CD4-positive, alpha-beta memory T cell (primary cell): ENCODE results near the gene CDH15. TPM values are rescaled to one million over a fixed set of nuclear protein-coding genes. Genes with fewer than 3 reads are reported as not detected.
"Not testable (repeated sequence)": the region's sequence is repeated elsewhere in the genome, so short reads cannot be mapped to it uniquely, and the experiment has no call there.

ENCODE experiments used
- CTCF ChIA-PET: fragments of 350-600 bp; sonication (Branson Sonifier 250); formaldehyde crosslinking; loops from one replicate; lab custom pipeline; 2021; ENCODE audit warnings: inconsistent platforms; ENCODE audit not compliant: partially characterized antibody; lab: Charles Lee
- POLR2A ChIA-PET: fragments of 350-600 bp; sonication (Branson Sonifier 250); formaldehyde crosslinking; loops from one replicate; lab custom pipeline; 2021; ENCODE audit not compliant: partially characterized antibody; lab: Charles Lee
- DNase-seq, 5 donors: peaks; one replicate each; pipeline versions ENCODE4 v3.0.0 to v3.0.0-alpha.2; 2020 to 2022; ENCODE audit warnings: mixed read lengths in 1 of 5
- H3K27ac ChIP-seq: one replicate; pipeline ENCODE4 v1.7.0; 2013; ENCODE audit warnings: low read depth, low read length
- H3K27me3 ChIP-seq: 2 replicates; pipeline ENCODE4 v1.7.0; 2013; ENCODE audit warnings: mild to moderate bottlenecking, low read length, moderate library complexity; ENCODE audit not compliant: insufficient read depth
- H3K36me3 ChIP-seq: 2 replicates; pipeline ENCODE4 v1.7.0; 2013; ENCODE audit warnings: mild to moderate bottlenecking, low read length, moderate library complexity; ENCODE audit not compliant: insufficient read depth
- H3K4me1 ChIP-seq: 2 replicates; pipeline ENCODE4 v1.7.0; 2013; ENCODE audit warnings: mild to moderate bottlenecking, low read length, moderate library complexity; ENCODE audit not compliant: insufficient read depth
- H3K4me3 ChIP-seq, 2 donors: one replicate each; pipeline ENCODE4 v1.7.0; 2013; ENCODE audit warnings: low read length in 2 of 2, mild to moderate bottlenecking in 1 of 2
- H3K9me3 ChIP-seq, 2 donors: one replicate each; pipeline ENCODE4 v1.7.0; 2013; ENCODE audit warnings: low read length in 2 of 2, control low read depth in 1 of 2; ENCODE audit not compliant: control insufficient read depth in 1 of 2
- H3K27ac Mint-ChIP-seq, 7 donors: one replicate each; pipeline ENCODE4 v1.8.0; 2020 to 2021; ENCODE audit warnings: mixed read lengths in 7 of 7, mild to moderate bottlenecking in 6 of 7, inconsistent platforms in 3 of 7, moderate library complexity in 3 of 7
- H3K27me3 Mint-ChIP-seq, 2 donors: one replicate each; pipeline ENCODE4 v1.8.0; 2020 to 2021; ENCODE audit warnings: mixed read lengths in 2 of 2
- H3K36me3 Mint-ChIP-seq, 2 donors: one replicate each; pipeline ENCODE4 v1.8.0; 2020 to 2021; ENCODE audit warnings: mixed read lengths in 2 of 2, inconsistent platforms in 1 of 2, mild to moderate bottlenecking in 1 of 2
- H3K4me1 Mint-ChIP-seq, 4 donors: one replicate each; pipeline ENCODE4 v1.8.0; 2020 to 2021; ENCODE audit warnings: mixed read lengths in 4 of 4, mild to moderate bottlenecking in 1 of 4
- H3K4me3 Mint-ChIP-seq, 8 donors: one replicate each; pipeline ENCODE4 v1.8.0; 2020 to 2021; ENCODE audit warnings: mixed read lengths in 8 of 8, mild to moderate bottlenecking in 7 of 8, moderate library complexity in 6 of 8, inconsistent platforms in 3 of 8
- H3K9me3 Mint-ChIP-seq, 8 donors: one replicate each; pipeline ENCODE4 v1.8.0; 2020 to 2021; ENCODE audit warnings: mixed read lengths in 8 of 8, mild to moderate bottlenecking in 5 of 8, inconsistent platforms in 3 of 8, moderate library complexity in 1 of 8
- intact Hi-C: fragments of 100-400 bp; cut with micrococcal nuclease; formaldehyde crosslinking; loops from one replicate; pipeline ENCODE4 v1.15.1; 2023
- polyA plus RNA-seq, 2 donors: library from polyadenylated mRNA; unstranded; fragments of 300-500 nt; fragmentation: Illumina TruSeq; gene quantifications; one replicate each; pipeline ENCODE4 v1.2.3, GENCODE V29; 2021
- total RNA-seq, 2 experiments: library from RNA; stranded (reverse); gene quantifications; one replicate each; pipeline ENCODE4 v1.2.3, GENCODE V29; 2021

The CDH15 gene
- total and polyA plus RNA-seq, 4 experiments from 2014 or later = not detected

GRCh38 chr16:89186593-89187031 lies 15.1 kb downstream of the CDH15 start:
- H3K9me3 Mint-ChIP-seq, H3K27me3 ChIP-seq, H3K36me3 Mint-ChIP-seq, H3K27me3 Mint-ChIP-seq, H3K9me3 ChIP-seq, H3K4me3 Mint-ChIP-seq, H3K36me3 ChIP-seq, POLR2A ChIA-PET, CTCF ChIA-PET, H3K4me3 ChIP-seq, intact Hi-C loops, H3K27ac ChIP-seq, H3K4me1 ChIP-seq: not testable (repeated sequence)
- DNase-seq = peak in 1 of 5 donors; percentile 31
- Mint-ChIP-seq H3K4me1 (peaks cover 3 to 23% (median 8%) of the 10 kb centered on the region in 4 donors), H3K27ac (peak overlapping the region in 1 of 7 donors; percentile 97)

DNA sequence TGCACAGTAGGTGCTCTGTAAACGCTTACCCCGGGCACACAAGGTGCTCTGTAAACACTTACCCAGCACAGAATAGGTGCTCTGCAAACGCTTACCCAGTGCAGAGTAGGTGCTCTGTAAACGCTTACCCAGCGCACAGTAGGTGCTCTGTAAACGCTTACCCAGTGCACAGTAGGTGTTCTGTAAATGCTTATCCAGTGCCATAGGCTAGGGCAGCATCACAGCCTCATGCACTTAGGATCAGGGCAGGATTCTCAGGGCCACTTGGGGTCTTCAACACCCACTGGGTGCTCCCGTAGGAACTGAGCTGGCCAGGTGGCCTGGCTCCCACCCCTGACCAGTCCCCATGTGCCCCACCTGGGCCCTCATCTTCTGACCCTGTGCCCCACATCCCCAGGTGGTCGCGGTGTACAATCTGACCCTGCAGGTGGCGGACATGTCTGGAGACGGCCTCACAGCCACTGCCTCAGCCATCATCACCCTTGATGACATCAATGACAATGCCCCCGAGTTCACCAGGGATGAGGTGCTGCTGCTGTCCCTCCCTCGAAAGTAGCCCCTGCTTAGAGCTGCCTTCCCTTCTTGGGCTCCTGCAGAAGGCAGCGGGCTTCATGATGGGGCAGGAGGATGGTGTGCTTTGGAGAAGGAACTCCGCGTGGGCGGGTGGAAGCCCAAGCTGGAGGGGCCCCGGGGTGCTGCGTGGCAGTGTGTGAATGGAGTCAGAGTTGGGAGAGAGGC lies 15.7 kb downstream of the CDH15 start:
- H3K27me3 Mint-ChIP-seq = peaks cover 0 to 1% of the 10 kb centered on the region in 2 donors
- Histone ChIP-seq H3K27me3 (no peaks in the 10 kb centered on the region), H3K9me3 (no peaks in the 10 kb centered on the region), H3K4me1 (peaks cover 5% of the 10 kb centered on the region), H3K36me3 (no peaks in the 10 kb centered on the region), H3K4me3 (no peak overlapping the region), H3K27ac (no peak overlapping the region)
- peaks cover 3 to 23% (median 7%) of the 10 kb centered on the region in 4 donors for H3K4me1 Mint-ChIP-seq
- ChIA-PET POLR2A (interaction anchor here (1.0 kb wide), 1 partner anchor 93 kb away, joined by 4 read pairs; the partner anchor contains the start of gene ACSF3), CTCF (no interaction called here)
- H3K27ac Mint-ChIP-seq = peak overlapping the region; percentile 57 to 97 (median 83)
- peak; percentile 36 to 75 (median 52) for DNase-seq
- intact Hi-C loops = no loop called here
- H3K9me3 Mint-ChIP-seq = peaks cover 0 to 8% (median 0%) of the 10 kb centered on the region in 8 donors
- H3K4me3 Mint-ChIP-seq = peak overlapping the region in 4 of 8 donors; percentile 4 to 65 (median 26)
- no peaks in the 10 kb centered on the region for H3K36me3 Mint-ChIP-seq

DNA sequence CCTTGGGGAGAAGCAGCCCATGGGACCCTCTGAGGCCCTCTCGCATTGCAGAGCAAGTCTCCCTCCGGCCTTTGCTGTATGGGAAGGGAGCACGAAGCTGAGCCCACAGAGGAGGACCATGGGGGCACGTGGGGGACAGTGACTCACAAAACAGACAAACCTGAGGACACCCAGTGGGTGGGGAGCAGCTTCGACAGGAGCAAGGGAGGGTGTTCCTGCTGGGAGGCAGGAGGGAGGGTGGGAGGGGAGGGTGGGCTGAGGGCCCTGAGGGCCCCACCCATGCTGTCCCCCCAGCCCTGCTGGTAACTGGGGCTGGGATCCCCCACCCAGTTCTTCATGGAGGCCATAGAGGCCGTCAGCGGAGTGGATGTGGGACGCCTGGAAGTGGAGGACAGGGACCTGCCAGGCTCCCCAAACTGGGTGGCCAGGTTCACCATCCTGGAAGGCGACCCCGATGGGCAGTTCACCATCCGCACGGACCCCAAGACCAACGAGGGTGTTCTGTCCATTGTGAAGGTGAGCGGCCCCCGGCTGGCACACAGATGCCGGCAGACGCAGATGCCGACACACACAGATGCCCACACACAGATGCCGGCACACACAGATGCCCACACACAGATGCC lies 16.3 kb downstream of the CDH15 start:
- H3K9me3 ChIP-seq = no peaks in the 10 kb centered on the region
- H3K36me3 ChIP-seq = no peaks in the 10 kb centered on the region
- Mint-ChIP-seq H3K9me3 (peaks cover 0 to 8% (median 0%) of the 10 kb centered on the region in 8 donors), H3K4me1 (peaks cover 0 to 23% (median 3%) of the 10 kb centered on the region in 4 donors), H3K36me3 (no peaks in the 10 kb centered on the region), H3K27me3 (peaks cover 0 to 1% of the 10 kb centered on the region in 2 donors), H3K4me3 (peak overlapping the region in 1 of 8 donors; percentile 65), H3K27ac (peak overlapping the region in 6 of 7 donors; percentile 66 to 97 (median 80))
- CTCF ChIA-PET = no interaction called here
- intact Hi-C loops = no loop called here
- POLR2A ChIA-PET = interaction anchor here (1.0 kb wide), 1 partner anchor 94 kb away, joined by 4 read pairs; the partner anchor contains the start of gene ACSF3
- DNase-seq = peak in 2 of 5 donors; percentile 45 to 71
- H3K4me3 ChIP-seq = no peak overlapping the region
- no peaks in the 10 kb centered on the region for H3K27me3 ChIP-seq
- no peaks in the 10 kb centered on the region for H3K4me1 ChIP-seq
- H3K27ac ChIP-seq = no peak overlapping the region

DNA sequence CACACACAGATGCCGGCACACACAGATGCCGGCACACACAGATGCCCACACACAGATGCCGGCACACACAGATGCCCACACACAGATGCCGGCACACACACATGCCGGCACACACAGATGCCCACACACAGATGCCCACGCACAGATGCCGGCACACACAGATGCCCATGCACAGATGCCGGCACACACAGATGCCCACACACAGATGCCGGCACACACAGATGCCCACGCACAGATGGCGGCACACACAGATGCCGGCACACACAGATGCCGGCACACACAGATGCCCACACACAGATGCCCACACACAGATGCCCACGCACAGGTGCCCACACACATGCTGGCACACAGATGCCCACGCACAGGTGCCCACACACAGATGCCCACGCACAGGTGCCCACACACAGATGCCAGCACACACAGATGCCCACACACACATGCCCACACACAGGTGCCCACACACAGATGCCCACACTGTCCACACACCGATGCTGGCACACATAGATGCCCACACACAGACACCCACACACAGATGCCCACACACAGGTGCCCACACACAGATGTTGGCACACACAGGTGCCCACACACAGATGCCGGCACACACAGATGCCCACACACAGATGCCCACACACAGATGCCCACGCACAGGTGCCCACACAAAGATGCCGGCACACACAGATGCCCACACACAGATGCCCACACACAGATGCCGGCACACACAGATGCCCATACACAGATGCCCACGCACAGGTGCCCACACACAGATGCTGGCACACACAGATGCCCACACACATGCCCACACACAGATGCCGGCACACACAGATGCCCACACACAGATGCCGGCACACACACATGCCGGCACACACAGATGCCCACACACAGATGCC lies 17.2 kb downstream of the CDH15 start:
- POLR2A ChIA-PET, CTCF ChIA-PET, H3K27ac ChIP-seq, DNase-seq, H3K9me3 Mint-ChIP-seq, H3K9me3 ChIP-seq, H3K4me1 ChIP-seq, H3K4me3 ChIP-seq, H3K36me3 ChIP-seq, intact Hi-C loops, H3K27me3 Mint-ChIP-seq, H3K27me3 ChIP-seq, H3K36me3 Mint-ChIP-seq: not testable (repeated sequence)
- Mint-ChIP-seq H3K27ac (peak overlapping the region in 5 of 7 donors; percentile 30 to 97 (median 65)), H3K4me1 (peaks cover 0 to 23% (median 3%) of the 10 kb centered on the region in 4 donors), H3K4me3 (peak overlapping the region in 3 of 8 donors; percentile 32 to 65 (median 36))

DNA sequence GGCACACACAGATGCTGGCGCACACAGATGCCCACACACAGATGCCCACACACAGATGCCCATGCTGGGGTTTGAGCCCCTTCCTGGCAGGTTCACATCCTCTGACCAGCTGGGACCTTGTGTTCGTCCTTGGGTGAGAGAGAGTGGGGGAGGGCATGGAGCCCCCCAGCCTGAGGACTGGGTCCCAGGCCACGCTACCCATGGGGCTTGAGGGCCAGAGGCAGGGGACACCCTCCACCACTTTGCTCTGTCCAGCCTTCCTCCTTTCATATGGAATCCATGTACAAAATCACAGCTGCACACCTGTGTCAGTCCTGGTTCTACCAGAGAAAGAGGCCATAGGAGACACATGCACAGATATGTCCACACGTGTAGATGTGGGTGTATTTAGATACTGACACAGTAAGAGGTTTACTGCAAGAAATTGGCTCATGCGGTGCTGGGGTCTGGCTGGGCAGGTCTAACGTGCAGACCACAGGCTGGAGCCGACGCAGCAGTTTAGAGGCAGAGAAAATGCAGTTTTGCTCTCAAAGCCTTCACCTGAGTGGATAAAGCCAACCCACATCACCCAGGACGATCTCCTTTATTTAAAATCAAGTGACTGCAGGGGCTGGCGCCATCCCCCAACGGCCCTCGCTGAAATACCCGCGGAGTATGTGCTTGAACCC lies 17.9 kb downstream of the CDH15 start:
- H3K4me1 Mint-ChIP-seq = peaks cover 0 to 23% (median 3%) of the 10 kb centered on the region in 4 donors
- H3K36me3 Mint-ChIP-seq = no peaks in the 10 kb centered on the region
- peak overlapping the region in 1 of 8 donors; percentile 65 for H3K4me3 Mint-ChIP-seq
- Histone ChIP-seq H3K36me3 (no peaks in the 10 kb centered on the region), H3K9me3 (no peaks in the 10 kb centered on the region), H3K4me1 (no peaks in the 10 kb centered on the region), H3K27ac (no peak overlapping the region), H3K4me3 (no peak overlapping the region), H3K27me3 (no peaks in the 10 kb centered on the region)
- CTCF ChIA-PET = no interaction called here
- intact Hi-C loops = no loop called here
- DNase-seq = peak in 1 of 5 donors; percentile 35
- POLR2A ChIA-PET = no interaction called here
- peaks cover 0 to 8% (median 0%) of the 10 kb centered on the region in 8 donors for H3K9me3 Mint-ChIP-seq
- peak overlapping the region in 4 of 7 donors; percentile 36 to 97 (median 65) for H3K27ac Mint-ChIP-seq
- peaks cover 0 to 1% of the 10 kb centered on the region in 2 donors for H3K27me3 Mint-ChIP-seq

GRCh38 chr16:89190150-89190958 lies 18.8 kb downstream of the CDH15 start:
- Mint-ChIP-seq H3K4me3 (peak overlapping the region in 4 of 8 donors; percentile 9 to 60 (median 45)), H3K36me3 (no peaks in the 10 kb centered on the region), H3K27me3 (peaks cover 0 to 1% of the 10 kb centered on the region in 2 donors), H3K9me3 (peaks cover 0 to 8% (median 0%) of the 10 kb centered on the region in 8 donors), H3K4me1 (peaks cover 0 to 23% (median 3%) of the 10 kb centered on the region in 4 donors), H3K27ac (peak overlapping the region in 3 of 7 donors; percentile 36 to 97 (median 78))
- Histone ChIP-seq H3K27me3 (no peaks in the 10 kb centered on the region), H3K27ac (no peak overlapping the region), H3K36me3 (no peaks in the 10 kb centered on the region), H3K4me1 (no peaks in the 10 kb centered on the region), H3K4me3 (no peak overlapping the region), H3K9me3 (no peaks in the 10 kb centered on the region)
- DNase-seq = peak in 1 of 5 donors; percentile 37
- CTCF ChIA-PET = no interaction called here
- intact Hi-C loops = no loop called here
- POLR2A ChIA-PET = interaction anchor here (0.7 kb wide), 1 partner anchor 396 kb away, joined by 3 read pairs; no protein-coding TSS in a partner anchor
